Right cardiac atrium (tissue), 5 donors: ENCODE data around the gene DOK3. TPM values are rescaled to one million over a fixed set of nuclear protein-coding genes. Genes with fewer than 3 reads are reported as not detected.

Experiments
- ATAC-seq, 2 donors: fragments of 200-7000 bp; cut with Tn5 transposase; one replicate each; pipeline versions ENCODE4 v1.8.0 to v1.9.1; 2020; ENCODE audit warnings: moderate library complexity in 2 of 2, mild to moderate bottlenecking in 1 of 2
- DNase-seq, 3 donors: peaks; one replicate each; pipeline ENCODE4 v3.0.0-alpha.2; 2020
- H3K27ac ChIP-seq: one replicate; pipeline ENCODE4 v1.5.1; 2013; ENCODE audit warnings: mild to moderate bottlenecking, low read length, control low read depth, moderate library complexity
- H3K27me3 ChIP-seq: one replicate; pipeline ENCODE4 v1.6.1; 2013; ENCODE audit not compliant: control insufficient read depth, insufficient read depth
- H3K4me1 ChIP-seq: one replicate; pipeline ENCODE4 v1.6.1; 2013; ENCODE audit warnings: low read length; ENCODE audit not compliant: control insufficient read depth, insufficient read depth
- H3K4me3 ChIP-seq: one replicate; pipeline ENCODE4 v1.5.1; 2013; ENCODE audit warnings: low read length, control low read depth
- H3K9me3 ChIP-seq: one replicate; pipeline ENCODE4 v1.6.1; 2013; ENCODE audit warnings: low read length; ENCODE audit not compliant: control insufficient read depth
- WGBS: extraction: QIAGEN DNeasy Blood & Tissue Kit; methylation state at CpG from one replicate; pipeline ENCODE4 v1.1.7; 2013; 5-methylcytosine and 5-hydroxymethylcytosine counted together
- intact Hi-C, 4 donors: fragments of 100-400 bp; cut with DNase I; formaldehyde crosslinking; loops; one replicate each; pipeline versions ENCODE4 v1.11.0 to v1.14.0; 2022 to 2023
- polyA plus RNA-seq: library from polyadenylated mRNA; stranded (reverse); fragments of 200-250 nt; gene quantifications from one replicate; pipeline ENCODE4 v1.2.3, GENCODE V29; 2013
- total RNA-seq, 4 donors: library from RNA; stranded (reverse); fragmentation: NEBNext Ultra II Directional; extraction: Animal tissue kit (Norgen Biotek cat#: 25700); gene quantifications; one replicate each; pipeline ENCODE4 v1.2.1, GENCODE V29; 2021
- donor health status: healthy with polysubstance abuse.
- donor health status: DM: no; HTN: yes; CAD: no.
- donor health status: DM: no; HTN: no; CAD: no.
- donor health status: DM: no; HTN: yes; CAD: no; lungs with severe emphysema.
- donor health status: DM: yes; HTN: yes; CAD: no.

Gene DOK3
- total and polyA plus RNA-seq, 5 donors: 1.4 to 4.5 (median 3.7) TPM

DNA sequence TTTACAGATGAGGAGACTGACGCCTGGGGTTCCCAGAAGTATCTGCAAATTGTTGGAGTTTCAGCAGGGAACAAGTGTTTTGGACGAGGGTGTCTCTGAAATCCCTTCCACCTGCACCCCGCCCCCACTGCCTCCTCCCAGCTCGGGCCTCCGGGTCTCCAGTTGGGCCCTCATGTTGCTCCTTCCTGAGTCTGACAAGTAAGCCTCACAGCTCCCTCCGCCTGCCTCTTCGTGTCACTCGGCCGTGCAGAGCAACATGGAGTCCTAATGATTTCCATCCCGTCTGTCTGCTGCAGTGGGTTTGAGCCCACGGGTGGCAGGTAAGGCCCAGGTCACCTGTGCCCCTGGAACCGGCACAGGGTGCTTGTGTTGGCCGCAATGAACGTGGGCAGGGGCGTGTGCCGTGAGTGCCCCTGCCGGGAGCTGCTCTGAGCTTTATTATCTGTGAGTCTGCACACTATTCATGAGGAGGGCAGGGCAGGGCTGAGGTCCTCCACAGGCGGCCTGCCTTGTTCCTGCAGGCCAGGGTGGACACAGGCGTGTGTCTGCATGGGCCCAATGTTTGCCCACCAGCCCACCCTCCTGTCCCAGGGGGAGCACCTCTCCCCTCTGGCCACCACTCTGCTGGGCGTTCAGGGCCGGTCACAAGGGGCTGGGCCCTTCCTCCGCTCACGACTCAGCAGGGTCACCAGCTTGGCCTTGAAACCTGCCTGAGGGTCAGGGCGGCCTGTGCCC lies 6.1 kb downstream of the DOK3 start:
- WGBS: 88% methylated on average over 24 of the region's 24 CpGs
- DNase-seq: peak in 2 of 3 donors; percentile 44 to 45
- intact Hi-C loops: loop anchor here in 3 of 4 donors (5.0 to 10.0 kb wide), 4 partner anchors 101 to 189 kb away; partner anchors contain the start of genes MXD3 (in 1 of the 3) and PFN3 (in 1 of the 3)

DNA sequence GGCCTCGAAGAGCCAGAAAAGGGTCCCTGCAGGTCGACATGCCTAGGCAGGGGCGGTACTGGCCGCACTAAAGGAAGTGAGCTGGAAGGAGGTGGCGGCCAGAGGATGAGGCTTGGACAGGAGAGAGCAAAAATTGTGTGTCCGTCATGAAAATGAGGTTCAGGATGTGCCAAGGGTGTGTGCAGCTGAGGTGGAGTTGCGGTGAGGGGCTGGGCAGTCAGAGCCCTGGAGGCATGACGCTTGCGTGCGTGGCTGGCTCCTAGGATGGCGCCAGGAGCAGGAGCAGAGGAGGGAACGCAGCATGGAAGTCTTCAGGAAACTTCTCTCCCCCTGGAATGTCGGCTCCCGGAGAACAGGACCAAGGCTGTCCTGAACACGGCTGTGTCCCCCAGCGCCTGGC lies 6.7 kb downstream of the DOK3 start:
- WGBS: 80% methylated on average over 16 of the region's 16 CpGs
- DNase-seq: peak in 1 of 3 donors; percentile 21
- ATAC-seq: no peak
- no peak overlapping the region for H3K4me3 ChIP-seq
- H3K4me1 ChIP-seq: no peaks in the 10 kb centered on the region
- no peak overlapping the region for H3K27ac ChIP-seq
- intact Hi-C loops: loop anchor here in 3 of 4 donors (5.0 to 10.0 kb wide), 4 partner anchors 101 to 188 kb away; partner anchors contain the start of genes MXD3 (in 1 of the 3) and PFN3 (in 1 of the 3)
- H3K27me3 ChIP-seq: no peaks in the 10 kb centered on the region
- no peaks in the 10 kb centered on the region for H3K9me3 ChIP-seq

More for the DNA sequence above, 6.1 kb downstream of the DOK3 start:
- Histone ChIP-seq H3K27me3 (no peaks in the 10 kb centered on the region), H3K4me3 (no peak overlapping the region), H3K27ac (no peak overlapping the region), H3K9me3 (no peaks in the 10 kb centered on the region), H3K4me1 (no peaks in the 10 kb centered on the region)
- ATAC-seq: no peak

DNA sequence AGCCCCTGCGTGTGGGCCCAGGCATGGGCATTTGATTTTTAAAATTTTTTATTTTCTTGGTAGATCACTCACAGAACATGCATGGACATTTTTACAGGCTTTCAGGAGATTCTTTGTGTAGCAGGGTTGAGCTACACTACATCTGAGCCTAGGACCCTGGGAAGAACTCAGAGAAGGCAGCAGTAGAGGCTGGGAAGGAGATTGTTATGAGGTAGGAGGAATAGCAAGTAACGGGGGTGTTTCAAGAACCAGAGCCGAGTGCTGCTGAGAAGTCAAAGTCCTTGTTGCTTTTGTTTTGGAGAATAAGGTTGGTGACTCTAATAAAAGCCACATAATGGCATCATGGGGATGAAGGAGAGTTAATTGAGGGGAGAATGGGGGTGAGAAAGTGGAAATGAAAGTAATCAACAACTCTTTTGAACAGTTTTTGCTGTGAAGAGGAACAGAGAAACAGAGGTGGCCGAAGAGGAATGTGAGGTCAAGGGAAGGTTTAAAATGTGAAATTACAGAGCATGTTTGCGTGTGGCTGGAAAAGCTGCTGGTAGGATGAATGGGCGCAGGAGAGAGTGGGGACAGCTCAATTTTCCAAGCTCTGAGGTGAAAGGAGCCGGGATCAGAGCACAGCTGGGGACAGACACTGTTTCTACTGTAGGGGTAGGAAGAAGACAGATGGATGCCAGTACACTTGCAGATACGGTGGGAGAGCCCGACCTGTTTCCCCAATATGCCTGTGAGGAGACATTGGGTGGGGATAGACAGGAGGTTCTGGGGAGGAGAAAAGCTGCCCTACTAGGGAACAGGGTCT lies 7.5 kb downstream of the DOK3 start:
- no peaks in the 10 kb centered on the region for H3K4me1 ChIP-seq
- no peak for ATAC-seq
- H3K27ac ChIP-seq: no peak overlapping the region
- intact Hi-C loops: loop anchor here (1.0 to 10.0 kb wide), 5 partner anchors 100 to 187 kb away; partner anchors contain the start of genes MXD3 (in 1 of the 4) and PFN3 (in 1 of the 4)
- no peak for DNase-seq
- H3K9me3 ChIP-seq: no peaks in the 10 kb centered on the region
- 67% methylated on average over 9 of the region's 9 CpGs for WGBS
- H3K27me3 ChIP-seq: no peaks in the 10 kb centered on the region
- no peak overlapping the region for H3K4me3 ChIP-seq

DNA sequence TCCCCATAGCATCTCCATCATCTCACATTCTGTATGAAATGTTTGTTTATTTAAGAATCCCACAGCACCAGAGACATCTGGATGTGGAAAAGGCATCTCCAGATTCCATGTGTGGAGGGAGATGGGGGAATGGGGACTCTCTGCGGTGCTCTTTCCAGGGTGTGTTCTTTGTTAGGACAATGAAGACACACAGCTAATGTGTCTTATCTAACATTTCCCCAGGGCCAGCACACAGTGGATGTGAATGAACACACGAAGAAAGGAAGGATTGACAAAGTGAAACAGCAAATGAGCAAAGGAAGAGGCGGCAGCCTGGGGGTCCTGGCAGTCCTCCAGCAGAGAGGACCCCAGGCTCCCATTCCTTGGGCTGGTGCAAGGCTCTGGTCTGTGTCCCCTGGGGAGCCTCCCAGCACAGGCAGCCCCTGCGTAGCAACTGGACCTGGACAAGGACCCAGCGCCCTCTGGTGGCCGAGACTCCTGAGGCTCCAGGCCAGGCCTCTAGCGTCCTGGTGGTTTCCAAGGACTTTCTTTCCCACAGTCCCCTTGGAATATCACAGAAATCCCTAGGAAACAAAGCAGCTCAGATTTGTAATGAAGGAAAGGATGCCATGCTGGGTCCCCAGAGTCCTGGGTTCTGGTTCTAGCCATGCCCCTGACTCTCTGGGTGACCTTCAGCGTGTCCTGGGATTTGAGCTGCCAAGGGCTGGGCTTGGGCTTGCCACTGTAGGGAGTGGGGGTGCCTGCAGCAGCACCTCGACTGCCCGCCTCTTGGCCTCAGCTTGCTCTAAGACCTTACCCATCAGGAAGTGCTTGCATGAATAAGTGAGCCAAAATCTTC lies 8.7 kb downstream of the DOK3 start:
- Histone ChIP-seq H3K4me3 (no peak overlapping the region), H3K9me3 (no peaks in the 10 kb centered on the region), H3K4me1 (no peaks in the 10 kb centered on the region), H3K27ac (no peak overlapping the region), H3K27me3 (no peaks in the 10 kb centered on the region)
- DNase-seq (peak; percentile 93 to 98 (median 97)), ATAC-seq (peak; percentile 40 to 42)
- 16% methylated on average over 10 of the region's 10 CpGs for WGBS
- intact Hi-C loops: loop anchor here (1.0 to 10.0 kb wide), 5 partner anchors 99 to 186 kb away; partner anchors contain the start of genes MXD3 (in 1 of the 4) and PFN3 (in 1 of the 4)

DNA sequence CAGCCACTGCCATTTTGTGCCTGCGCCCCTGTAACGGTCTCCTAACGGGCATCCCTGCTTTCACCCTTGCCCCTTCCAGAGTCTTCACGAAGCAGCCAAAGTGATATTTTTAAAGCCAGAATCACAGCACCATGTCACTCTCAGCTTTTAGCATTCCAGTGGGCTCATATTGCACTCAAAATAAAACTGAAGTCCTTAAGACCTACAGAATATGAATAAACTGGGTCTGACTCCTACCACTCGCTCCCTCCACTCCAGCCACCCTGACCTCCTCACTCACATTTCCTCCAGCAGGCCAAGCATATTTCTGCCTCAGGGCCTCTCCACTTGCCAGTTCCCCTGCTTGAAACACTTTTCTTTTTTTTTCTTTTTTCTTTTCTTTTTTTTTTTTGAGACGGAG lies 9.8 kb downstream of the DOK3 start:
- no peaks in the 10 kb centered on the region for H3K27me3 ChIP-seq
- no peaks in the 10 kb centered on the region for H3K4me1 ChIP-seq
- ATAC-seq: no peak
- intact Hi-C loops: loop anchor here (2.0 to 10.0 kb wide), 6 partner anchors 43 to 185 kb away; partner anchors contain the start of genes MXD3 (in 1 of the 4) and PFN3 (in 1 of the 4)
- no peak overlapping the region for H3K27ac ChIP-seq
- no peak for DNase-seq
- WGBS: 82% methylated on average over 6 of the region's 6 CpGs
- no peak overlapping the region for H3K4me3 ChIP-seq
- H3K9me3 ChIP-seq: no peaks in the 10 kb centered on the region

DNA sequence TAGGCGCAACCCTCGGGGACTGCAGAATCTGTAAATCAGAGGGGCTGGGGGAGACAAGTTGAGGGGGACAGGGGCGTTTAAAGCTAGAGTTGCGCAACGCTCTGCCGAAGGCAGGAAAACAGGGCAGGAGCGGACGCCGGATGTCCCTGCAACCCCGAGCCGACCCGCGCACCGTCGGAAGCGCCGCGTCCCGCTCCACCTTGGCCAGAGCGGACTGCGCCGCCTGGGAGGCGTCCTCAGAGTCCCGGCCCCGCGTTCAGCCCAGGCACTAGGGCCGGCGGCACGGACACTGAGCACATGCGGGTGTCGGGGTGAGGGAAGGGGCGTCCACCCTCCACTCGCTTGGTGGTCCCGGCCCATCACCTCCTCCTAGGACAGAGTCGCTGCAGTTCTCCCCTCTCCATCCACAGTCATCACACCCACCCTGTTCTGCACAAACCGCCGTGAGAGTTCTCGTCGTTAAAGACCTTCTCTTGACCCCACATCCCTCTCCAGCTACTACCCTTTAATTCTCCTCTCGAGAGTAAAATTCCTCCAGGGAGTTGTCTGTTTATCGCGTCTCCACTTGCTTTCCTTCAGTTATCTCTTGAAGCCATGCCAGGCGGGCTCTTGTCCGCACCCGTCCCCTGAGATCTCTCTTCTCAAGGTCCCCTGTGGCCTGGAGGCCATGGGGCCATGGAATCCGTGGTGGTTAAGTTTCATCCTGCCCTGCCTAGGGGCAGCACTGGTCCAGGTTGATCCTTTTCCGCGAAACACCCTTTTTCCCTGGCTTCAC lies 11.4 kb downstream of the DOK3 start:
- no peaks in the 10 kb centered on the region for H3K27me3 ChIP-seq
- H3K9me3 ChIP-seq: no peaks in the 10 kb centered on the region
- intact Hi-C loops: loop anchor here in 2 of 4 donors (2.0 to 5.0 kb wide), 2 partner anchors 41 to 107 kb away; no protein-coding TSS in a partner anchor
- H3K27ac ChIP-seq: peak overlapping the region; percentile 59
- H3K4me1 ChIP-seq: peaks cover 5% of the 10 kb centered on the region
- ATAC-seq (peak; percentile 5 to 11), DNase-seq (peak; percentile 67 to 84 (median 81))
- 9% methylated on average over 48 of the region's 48 CpGs for WGBS
- H3K4me3 ChIP-seq: peak overlapping the region; percentile 24

DNA sequence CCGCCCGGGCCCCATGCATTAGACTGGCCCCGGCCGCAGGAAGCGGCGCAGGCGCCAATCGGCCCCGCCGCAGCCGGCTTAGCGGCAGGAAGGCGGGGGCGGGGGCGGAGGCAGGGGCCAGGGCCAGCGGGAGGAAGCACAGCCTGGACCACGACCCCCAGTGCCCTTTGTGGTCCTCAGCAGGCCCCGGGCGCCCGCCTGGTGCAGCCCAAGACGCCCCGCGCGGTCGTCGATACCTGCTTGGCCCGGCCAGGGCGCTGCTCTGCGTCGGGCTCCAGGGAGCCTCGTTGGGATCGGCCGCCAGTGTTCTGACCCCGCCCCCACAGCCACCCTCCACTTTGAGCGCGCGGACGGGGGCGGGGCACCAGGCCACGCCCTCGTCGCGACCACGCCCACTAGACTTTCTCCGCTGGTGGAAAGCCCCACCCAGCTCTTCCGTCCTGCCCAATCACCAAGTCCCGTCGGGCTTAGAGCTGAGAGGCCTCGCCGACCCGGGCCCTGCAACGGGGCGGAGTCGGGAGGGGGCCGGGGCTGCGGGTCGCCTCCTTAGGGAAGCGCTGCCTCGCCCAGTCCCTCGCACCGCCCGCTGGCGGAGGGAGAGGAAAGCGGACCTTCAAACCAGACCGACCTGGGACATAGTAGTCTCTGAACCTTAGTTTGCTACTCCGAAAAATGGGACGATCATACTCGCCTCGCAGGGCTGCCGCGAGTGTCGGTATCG lies 12.2 kb downstream of the DOK3 start, which contains the start of gene PDLIM7:
TSS of gene PDLIM7 (minus strand) at position 313 of the 721 bp plus-strand sequence. CDS start 1,092 bp downstream, outside the sequence.
- peak; percentile 97 to 99 (median 98) for DNase-seq
- peak; percentile 84 to 90 for ATAC-seq
- no peaks in the 10 kb centered on the region for H3K27me3 ChIP-seq
- no peaks in the 10 kb centered on the region for H3K9me3 ChIP-seq
- peak within 1 kb of the TSS; percentile 86 for H3K27ac ChIP-seq
- peaks cover 6% of the 10 kb centered on the region for H3K4me1 ChIP-seq
- intact Hi-C loops: loop anchor here in 2 of 4 donors (2.0 to 5.0 kb wide), 2 partner anchors 40 to 107 kb away; no protein-coding TSS in a partner anchor
- under 1% methylated on average over 73 of the region's 73 CpGs for WGBS
- peak within 1 kb of the TSS; percentile 72 for H3K4me3 ChIP-seq

DNA sequence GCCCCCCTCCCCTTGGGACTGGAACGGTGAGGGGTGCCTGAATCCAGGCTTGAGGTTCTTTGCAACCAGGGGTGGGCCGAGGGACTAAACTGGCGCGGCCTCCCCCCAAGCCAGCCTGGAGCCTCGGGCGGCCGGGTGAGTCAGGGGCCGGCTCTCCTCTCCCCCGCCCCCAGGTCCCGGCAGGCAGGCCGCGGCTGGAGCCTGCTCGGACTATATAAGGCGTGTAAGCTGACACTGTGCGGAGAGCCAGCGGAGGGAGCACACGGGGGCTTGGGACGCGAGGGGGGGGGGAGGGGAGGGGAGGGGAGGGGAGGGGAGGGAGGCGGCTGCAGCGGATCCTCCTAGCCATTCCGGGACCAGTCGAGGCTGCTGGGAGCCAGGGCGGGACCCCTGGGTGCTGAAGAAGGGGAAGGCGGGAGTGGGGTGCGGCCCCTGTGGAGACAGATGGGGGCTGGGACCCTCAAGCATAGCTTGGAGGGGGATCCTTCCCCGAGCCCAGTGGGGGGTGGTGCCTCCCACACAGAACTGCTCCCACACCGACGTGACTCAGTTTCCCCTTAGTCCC lies 12.8 kb downstream of the DOK3 start:
- WGBS: 3% methylated on average over 27 of the region's 29 CpGs
- peaks cover 6% of the 10 kb centered on the region for H3K4me1 ChIP-seq
- intact Hi-C loops: loop anchor here in 2 of 4 donors (5.0 kb wide), 1 partner anchor 40 kb away; no protein-coding TSS in a partner anchor
- ATAC-seq (peak; percentile 40 to 64), DNase-seq (peak; percentile 86 to 93 (median 92))
- H3K9me3 ChIP-seq: no peaks in the 10 kb centered on the region
- peak overlapping the region; percentile 86 for H3K27ac ChIP-seq
- no peaks in the 10 kb centered on the region for H3K27me3 ChIP-seq
- peak overlapping the region; percentile 72 for H3K4me3 ChIP-seq
